HepG2 (cell line): ENCODE measurements around the gene ARL4D. TPM values are rescaled to one million over a fixed set of nuclear protein-coding genes. Genes with fewer than 3 reads are reported as not detected.

ENCODE experiments used
- ATAC-seq: fragments of 200-7000 bp; cut with Tn5 transposase; 3 replicates; pipeline ENCODE4 v1.9.1; 2020; ENCODE audit warnings: mild to moderate bottlenecking, moderate library complexity
- BruUV-seq: library from RNA; stranded (reverse); fragments of 400-500 nt; replicated peaks from 2 replicates; lab custom pipeline; 2021; lab: Mats Ljungman, UMichigan
- CTCF ChIA-PET: fragments of 300-600 bp; formaldehyde crosslinking; extraction: SDS; loops from one replicate; lab custom pipeline; 2021; ENCODE audit warnings: low total read pairs, inconsistent platforms, low intra/inter-chr PET ratio; lab: Yijun Ruan, JAX
- POLR2A ChIA-PET: fragments of 350-600 bp; sonication (Branson Sonifier 250); formaldehyde crosslinking; loops from one replicate; lab custom pipeline; 2020; ENCODE audit warnings: antibody characterized with exemption, inconsistent platforms; lab: Yijun Ruan, JAX
- DNase-seq: peaks from one replicate; pipeline ENCODE4 v3.0.0-alpha.2; 2015; ENCODE audit warnings: low spot score
- FAIRE-seq: peaks from 3 replicates; lab custom pipeline; 2011; peaks lifted over from hg19 to GRCh38; lab: Jason Lieb, UNC
- H2AFZ ChIP-seq: one replicate; pipeline ENCODE4 v1.6.1; 2011; ENCODE audit warnings: low read length, inconsistent platforms
- H3K27ac ChIP-seq: fragments of 300-600 bp; 3 replicates; pipeline ENCODE4 v1.8.0; 2011; ENCODE audit warnings: mixed run types, mild to moderate bottlenecking, mixed read lengths, low read length, inconsistent platforms; ENCODE audit not compliant: insufficient read depth; ENCODE audit errors: extremely low read length
- H3K27me3 ChIP-seq, 2 experiments: fragments of 200-600 bp in 1 of 2; 2 replicates in 1 of 2; 3 replicates in 1 of 2; pipeline versions ENCODE4 v1.6.0 to v1.8.0; 2011; ENCODE audit warnings: low read length in 2 of 2, mild to moderate bottlenecking in 2 of 2, moderate library complexity in 2 of 2, inconsistent platforms in 1 of 2; ENCODE audit not compliant: insufficient read depth in 2 of 2, control insufficient read depth in 1 of 2
- H3K36me3 ChIP-seq, 2 experiments: fragments of 200-600 bp in 1 of 2; replicated peaks in 1 of 2; 2 replicates in 1 of 2; 3 replicates in 1 of 2; pipeline versions ENCODE4 v1.5.1 to v1.8.0; 2011; ENCODE audit warnings: low read length in 2 of 2, inconsistent platforms in 1 of 2; ENCODE audit not compliant: insufficient read depth in 2 of 2, control insufficient read depth in 1 of 2
- H3K4me1 ChIP-seq: 2 replicates; pipeline ENCODE4 v1.5.1; 2012; ENCODE audit warnings: low read length, inconsistent platforms; ENCODE audit not compliant: insufficient read depth
- H3K4me2 ChIP-seq: 2 replicates; pipeline ENCODE4 v1.6.0; 2011; ENCODE audit warnings: low read depth, low read length, inconsistent platforms
- H3K4me3 ChIP-seq, 3 experiments: fragments of 200-600 bp in 1 of 3; sonication (generic), shearing (Covaris generic) in 1 of 3; replicated peaks in 1 of 3; 2 replicates each; pipeline ENCODE4 v1.5.1; 2011 to 2016; ENCODE audit warnings: low read length in 3 of 3, inconsistent platforms in 2 of 3, low read depth in 2 of 3, mild to moderate bottlenecking in 2 of 3, control low read depth in 1 of 3, mixed read lengths in 1 of 3; ENCODE audit not compliant: insufficient read depth in 1 of 3
- H3K79me2 ChIP-seq: one replicate; pipeline ENCODE4 v1.6.1; 2011; ENCODE audit warnings: low read length, inconsistent platforms; ENCODE audit not compliant: insufficient read depth
- H3K9ac ChIP-seq: 2 replicates; pipeline ENCODE4 v1.6.0; 2011; ENCODE audit warnings: mild to moderate bottlenecking, low read depth, low read length, inconsistent platforms; ENCODE audit not compliant: insufficient read depth
- H3K9me3 ChIP-seq: 2 replicates; pipeline ENCODE4 v1.5.1; 2012; ENCODE audit warnings: mild to moderate bottlenecking, low read length
- H4K20me1 ChIP-seq: 2 replicates; pipeline ENCODE4 v1.6.0; 2011; ENCODE audit warnings: inconsistent platforms, mild to moderate bottlenecking, low read length, moderate library complexity; ENCODE audit not compliant: insufficient read depth
- ATF1 ChIP-seq: IDR thresholded peaks from 2 replicates; pipeline ENCODE4 v1.6.1; 2016; ENCODE audit warnings: mild to moderate bottlenecking, control low read depth
- DNMT1 ChIP-seq: sonication (generic); formaldehyde crosslinking; IDR thresholded peaks from 2 replicates; pipeline ENCODE4 v1.5.1; 2020; ENCODE audit warnings: mild to moderate bottlenecking, missing genetic modification reagents
- HOXA3 ChIP-seq: sonication (generic); formaldehyde crosslinking; IDR thresholded peaks from 2 replicates; pipeline ENCODE4 v1.5.0; 2020; ENCODE audit warnings: missing genetic modification reagents
- MEIS2 ChIP-seq: sonication (generic); formaldehyde crosslinking; IDR thresholded peaks from 2 replicates; pipeline ENCODE4 v1.9.0; 2021; ENCODE audit warnings: mild to moderate bottlenecking, missing genetic modification reagents
- NFYC ChIP-seq: IDR thresholded peaks from 2 replicates; pipeline ENCODE4 v1.6.1; 2016; ENCODE audit warnings: missing genetic modification reagents, missing compliant biosample characterization
- TGIF2 ChIP-seq: IDR thresholded peaks from 2 replicates; pipeline ENCODE4 v1.6.1; 2016; ENCODE audit warnings: control low read depth, missing compliant biosample characterization
- ZBTB1 ChIP-seq: sonication (generic); formaldehyde crosslinking; IDR thresholded peaks from 2 replicates; pipeline ENCODE4 v1.4.0; 2020; ENCODE audit warnings: missing genetic modification reagents, borderline replicate concordance
- ZNF276 ChIP-seq: sonication (generic); formaldehyde crosslinking; IDR thresholded peaks from 2 replicates; pipeline ENCODE4 v1.4.0; 2020; ENCODE audit warnings: mild to moderate bottlenecking, low read depth, missing genetic modification reagents
- ZNF619 ChIP-seq: sonication (generic); formaldehyde crosslinking; IDR thresholded peaks from 2 replicates; pipeline ENCODE4 v1.4.0; 2020; ENCODE audit warnings: mild to moderate bottlenecking, missing genetic modification reagents
- ZNF629 ChIP-seq: sonication (generic); formaldehyde crosslinking; conservative IDR thresholded peaks from 2 replicates; pipeline ENCODE4 v1.5.0; 2020; ENCODE audit warnings: missing genetic modification reagents
- ZNF678 ChIP-seq: sonication (generic); formaldehyde crosslinking; IDR thresholded peaks from 2 replicates; pipeline ENCODE4 v1.4.0; 2020; ENCODE audit warnings: mild to moderate bottlenecking, missing genetic modification reagents
- ZNF687 ChIP-seq: sonication (generic); formaldehyde crosslinking; IDR thresholded peaks from 2 replicates; pipeline ENCODE4 v1.5.1; 2020; ENCODE audit warnings: mild to moderate bottlenecking, missing genetic modification reagents, moderate library complexity
- ZNF891 ChIP-seq: sonication (generic); formaldehyde crosslinking; IDR thresholded peaks from 2 replicates; pipeline ENCODE4 v1.5.0; 2020; ENCODE audit warnings: mild to moderate bottlenecking, missing genetic modification reagents
- WGBS: methylation state at CpG from one replicate; pipeline ENCODE4 v1.1.6; 2017; ENCODE audit warnings: low lambda C conversion rate; 5-methylcytosine and 5-hydroxymethylcytosine counted together
- in situ Hi-C: cut with HindIII; loops from 2 replicates; pipeline ENCODE4 v1.10.0; 2017; ENCODE audit warnings: low pct_unique_long_range_greater_than_20kb; ENCODE audit not compliant: extremely low pct_ligation_motif_present
- intact Hi-C: fragments of 100-400 bp; cut with micrococcal nuclease; formaldehyde crosslinking; loops from one replicate; pipeline ENCODE4 v1.10.0; 2022; ENCODE audit not compliant: unreplicated experiment
- polyA plus RNA-seq, 8 experiments: library from polyadenylated mRNA; depleted of rRNA in 3 of 8; stranded (reverse) in 7 of 8; unstranded in 1 of 8; fragments of >200 nt; fragmentation: Illumina TruSeq in 4 of 8; extraction: Trizol in 4 of 8; gene quantifications; 2 replicates each; pipeline versions ENCODE4 v1.2.1 to v1.2.3, GENCODE V29; 2011 to 2016; ENCODE audit warnings: low read depth in 4 of 8, missing spikeins in 1 of 8, mixed read lengths in 1 of 8; ENCODE audit not compliant: insufficient read depth in 1 of 8
- total RNA-seq, 5 experiments: library from RNA; depleted of rRNA; stranded (reverse); fragments of >200 nt; fragmentation: Illumina TruSeq; extraction: Trizol; gene quantifications; 2 replicates each; pipeline ENCODE4 v1.2.3, GENCODE V29; 2016; ENCODE audit warnings: low read depth in 1 of 5
- TF ChIP-seq, protein P1 (sequence below): IDR thresholded peaks from 2 replicates; pipeline ENCODE4 v1.6.1; 2018; ENCODE audit warnings: missing genetic modification reagents
- TF ChIP-seq, protein P2 (sequence below): IDR thresholded peaks from 2 replicates; pipeline ENCODE4 v1.6.1; 2016; ENCODE audit warnings: missing biosample characterization, missing genetic modification reagents, low read depth

The ARL4D gene
- total and polyA plus RNA-seq, 2 of the 13 experiments (the other 11 are each of a cell fraction or from before 2014, with no cell fraction given) = 9.0 to 25.9 TPM

DNA sequence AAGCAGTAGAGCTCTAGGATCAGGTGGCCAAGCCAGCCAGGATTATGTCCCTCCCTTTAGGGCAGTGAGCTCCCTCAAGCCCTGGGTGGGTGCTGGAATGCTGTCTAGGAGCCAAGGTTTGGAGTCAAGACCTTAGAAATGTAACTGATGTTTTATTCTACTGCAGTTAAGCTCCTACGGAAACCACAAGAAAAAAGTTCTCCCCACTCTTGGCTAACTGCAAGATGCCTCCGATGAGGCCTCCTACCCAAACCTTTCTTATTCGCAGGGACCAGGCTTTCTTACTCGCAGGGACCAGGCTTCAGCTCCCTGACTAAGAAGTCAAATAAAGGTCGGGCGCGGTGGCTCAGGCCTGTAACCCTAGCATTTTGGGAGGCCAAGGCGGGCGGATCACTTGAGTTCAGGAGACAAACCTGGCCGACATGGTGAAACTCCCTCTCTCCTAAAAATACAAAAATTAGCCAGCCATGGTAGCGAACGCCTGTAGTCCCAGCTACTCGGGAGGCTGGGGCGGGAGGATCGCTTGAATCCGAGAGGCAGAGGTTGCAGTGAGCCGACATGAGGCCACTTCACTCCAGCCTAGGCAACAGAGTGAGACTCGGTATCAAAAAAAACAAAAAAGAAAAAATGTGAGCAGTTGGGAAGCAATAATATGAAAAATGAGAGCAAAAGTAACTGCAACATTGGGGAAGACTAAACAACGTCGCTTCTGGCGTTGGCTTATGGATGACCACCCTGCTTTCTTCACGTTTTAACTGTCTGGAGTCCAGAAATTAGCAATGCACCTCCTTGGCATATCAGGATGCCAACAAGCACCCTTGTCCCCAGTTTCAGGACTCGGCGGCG lies 31.7 kb upstream of the ARL4D start:
- intact Hi-C loops (no loop called here), in situ Hi-C loops (no loop called here)
- Histone ChIP-seq H3K4me3 (peak overlapping the region in 1 of 3 experiments; percentile 73; a peak in 2 of 6 replicates), H2AFZ (no peak overlapping the region), H3K9ac (peak overlapping the region; percentile 88), H3K4me1 (peaks cover 69% of the 10 kb centered on the region), H3K27me3 (no peaks in the 10 kb centered on the region; a peak in 1 of 5 replicates), H3K79me2 (peaks cover 21% of the 10 kb centered on the region), H4K20me1 (no peaks in the 10 kb centered on the region), H3K27ac (peak overlapping the region; percentile 95), H3K9me3 (no peaks in the 10 kb centered on the region), H3K36me3 (no peaks in the 10 kb centered on the region), H3K4me2 (peak overlapping the region; percentile 91)
- no peak for ATAC-seq
- no peak for FAIRE-seq
- DNase-seq = no peak
- CTCF ChIA-PET = interaction anchor here (2.9 kb wide), 1 partner anchor 116 kb away, joined by 11 read pairs; the partner anchor contains the start of gene DHX8
- BruUV-seq = TSS peak; percentile 93
- POLR2A ChIA-PET = interaction anchor here (0.7 to 7.9 kb wide), 65 partner anchors 6 to 691 kb away, joined by 3 to 386 read pairs (median 6); partner anchors contain the start of genes ARL4D, DHX8, DUSP3 and ETV4
- WGBS = 84% methylated on average over 25 of the region's 25 CpGs
- TF ChIP-seq ZNF891 (CRISPR knock-in tag) (0 out of 2 replicates have a peak, but pooled peaks have one; percentile 24), HOXA3 (CRISPR knock-in tag) (0 out of 2 replicates have a peak, but pooled peaks have one; percentile 17), NFYC (CRISPR knock-in tag) (no peak), ATF1 (no peak), ZNF619 (no peak), ZBTB1 (CRISPR knock-in tag) (no peak), DNMT1 (0 out of 2 replicates have a peak, but pooled peaks have one; percentile 32), ZNF687 (CRISPR knock-in tag) (0 out of 2 replicates have a peak, but pooled peaks have one; percentile 20), ZNF678 (CRISPR knock-in tag) (no peak), ZNF629 (CRISPR knock-in tag) (no peak), ZNF276 (CRISPR knock-in tag) (0 out of 2 replicates have a peak, but pooled peaks have one; percentile 28), TGIF2 (CRISPR knock-in tag) (no peak), MEIS2 (CRISPR knock-in tag) (no peak)
- TF ChIP-seq, protein P1, sequence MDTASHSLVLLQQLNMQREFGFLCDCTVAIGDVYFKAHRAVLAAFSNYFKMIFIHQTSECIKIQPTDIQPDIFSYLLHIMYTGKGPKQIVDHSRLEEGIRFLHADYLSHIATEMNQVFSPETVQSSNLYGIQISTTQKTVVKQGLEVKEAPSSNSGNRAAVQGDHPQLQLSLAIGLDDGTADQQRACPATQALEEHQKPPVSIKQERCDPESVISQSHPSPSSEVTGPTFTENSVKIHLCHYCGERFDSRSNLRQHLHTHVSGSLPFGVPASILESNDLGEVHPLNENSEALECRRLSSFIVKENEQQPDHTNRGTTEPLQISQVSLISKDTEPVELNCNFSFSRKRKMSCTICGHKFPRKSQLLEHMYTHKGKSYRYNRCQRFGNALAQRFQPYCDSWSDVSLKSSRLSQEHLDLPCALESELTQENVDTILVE (CRISPR knock-in tag) = no peak
- TF ChIP-seq, protein P2, sequence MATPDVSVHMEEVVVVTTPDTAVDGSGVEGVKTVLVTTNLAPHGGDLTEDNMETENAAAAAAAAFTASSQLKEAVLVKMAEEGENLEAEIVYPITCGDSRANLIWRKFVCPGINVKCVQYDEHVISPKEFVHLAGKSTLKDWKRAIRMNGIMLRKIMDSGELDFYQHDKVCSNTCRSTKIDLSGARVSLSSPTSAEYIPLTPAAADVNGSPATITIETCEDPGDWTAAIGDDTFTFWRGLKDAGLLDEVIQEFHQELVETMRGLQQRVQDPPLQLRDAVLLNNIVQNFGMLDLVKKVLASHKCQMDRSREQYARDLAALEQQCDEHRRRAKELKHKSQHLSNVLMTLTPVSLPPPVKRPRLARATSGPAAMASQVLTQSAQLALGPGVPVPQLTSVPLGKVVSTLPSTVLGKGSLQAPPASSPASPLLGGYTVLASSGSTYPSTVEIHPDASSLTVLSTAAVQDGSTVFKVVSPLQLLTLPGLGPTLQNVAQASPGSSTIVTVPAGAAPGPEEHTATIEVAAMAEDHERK (CRISPR knock-in tag) = no peak
